SU-DHL-6 (cell line): ENCODE results near the gene RCCD1.

ENCODE experiments used
- CTCF ChIP-seq: fragments of 200-600 bp; sonication (generic); IDR thresholded peaks from one replicate; pipeline ENCODE4 v1.5.1; 2017; ENCODE audit warnings: antibody characterized with exemption, mild to moderate bottlenecking, low read length, moderate library complexity; ENCODE audit not compliant: insufficient read depth, poor library complexity, severe bottlenecking
- EZH2phosphoT487 ChIP-seq: fragments of 200-600 bp; sonication (generic), shearing (Covaris generic); conservative IDR thresholded peaks from 2 replicates; pipeline ENCODE4 v1.6.1; 2018; ENCODE audit warnings: mild to moderate bottlenecking, antibody characterized with exemption, low read length, moderate library complexity, mixed read lengths

GRCh38 chr15:90994059-90994416 is 39.4 kb downstream of the RCCD1 start:
- no peak for TF ChIP-seq CTCF
- no peak for TF ChIP-seq EZH2phosphoT487
